Activated naive CD8-positive, alpha-beta T cell treated with anti-CD3 and anti-CD28 coated beads, Interleukin-2, amount 50 U/mL, for 24 hours (primary cell): ENCODE measurements around the gene NUP88.

Experiments used
- ATAC-seq: fragments of 150-1000 bp; cut with Tn5 transposase; one replicate; pipeline ENCODE4 v1.10.0; 2021
- DNase-seq: peaks from one replicate; pipeline ENCODE4 v3.0.0; 2021
- H3K27ac Mint-ChIP-seq: one replicate; pipeline ENCODE4 v1.8.0; 2021; ENCODE audit warnings: mild to moderate bottlenecking, mixed read lengths
- H3K27me3 Mint-ChIP-seq: one replicate; pipeline ENCODE4 v1.8.0; 2021; ENCODE audit warnings: mixed read lengths
- H3K36me3 Mint-ChIP-seq: one replicate; pipeline ENCODE4 v1.8.0; 2021; ENCODE audit warnings: low read depth, mixed read lengths
- H3K4me1 Mint-ChIP-seq: one replicate; pipeline ENCODE4 v1.8.0; 2021; ENCODE audit warnings: mixed read lengths
- H3K4me3 Mint-ChIP-seq: one replicate; pipeline ENCODE4 v1.8.0; 2021; ENCODE audit warnings: mild to moderate bottlenecking, moderate library complexity, mixed read lengths
- H3K9me3 Mint-ChIP-seq: one replicate; pipeline ENCODE4 v1.8.0; 2021; ENCODE audit warnings: mixed read lengths

NUP88 gene

DNA sequence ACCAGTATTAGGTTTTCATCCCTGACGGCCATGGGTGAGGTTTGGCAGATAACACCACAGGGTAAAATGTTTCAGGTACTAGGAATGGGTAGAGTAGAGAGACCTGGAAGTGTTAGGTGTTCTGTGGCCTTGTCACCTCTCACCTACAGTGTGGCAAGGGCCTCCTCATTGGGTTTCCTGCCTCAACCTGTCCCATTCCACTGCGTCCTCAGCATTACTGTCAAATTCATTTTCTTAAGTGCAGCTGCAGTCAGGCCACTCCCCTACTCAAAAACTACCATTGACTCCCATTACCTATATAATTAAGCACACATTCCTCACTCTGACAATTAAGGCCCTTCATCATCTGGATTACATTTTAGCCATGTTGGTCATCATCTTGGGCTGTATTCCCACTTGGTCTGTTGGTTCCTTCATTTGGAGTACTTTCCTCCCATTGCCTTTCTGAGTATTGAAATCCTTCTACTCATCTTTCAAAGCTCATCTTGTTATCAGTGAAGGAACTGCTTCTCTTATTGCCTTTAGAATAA lies 64.5 kb downstream of the NUP88 start:
- H3K27ac Mint-ChIP-seq, result no peak overlapping the region
- no peak overlapping the region for H3K4me3 Mint-ChIP-seq
- H3K4me1 Mint-ChIP-seq, result no peaks in the 10 kb centered on the region
- ATAC-seq (no peak), DNase-seq (no peak)
- H3K36me3 Mint-ChIP-seq, result peaks cover 52% of the 10 kb centered on the region
- no peaks in the 10 kb centered on the region for H3K27me3 Mint-ChIP-seq
- H3K9me3 Mint-ChIP-seq, result no peaks in the 10 kb centered on the region

DNA sequence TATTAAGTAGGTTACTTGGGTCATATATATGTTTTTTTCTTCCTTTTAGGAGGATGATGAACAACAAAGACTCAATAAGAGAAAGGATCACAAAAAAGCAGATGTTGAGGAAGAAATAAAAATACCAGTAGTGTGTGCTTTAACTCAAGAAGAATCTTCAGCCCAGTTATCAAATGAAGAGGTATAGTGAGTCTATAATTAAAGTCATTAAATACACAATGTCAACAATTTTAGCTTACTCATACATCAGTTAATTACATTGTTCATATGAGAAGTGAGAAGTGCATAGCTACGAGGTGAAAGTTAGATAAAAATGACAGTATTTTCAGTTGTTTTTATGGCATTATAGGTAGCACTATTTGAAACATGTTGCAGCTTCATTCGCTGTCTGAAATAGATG lies 65.2 kb downstream of the NUP88 start:
- Mint-ChIP-seq H3K9me3 (no peaks in the 10 kb centered on the region), H3K4me1 (no peaks in the 10 kb centered on the region), H3K36me3 (peaks cover 50% of the 10 kb centered on the region), H3K27me3 (no peaks in the 10 kb centered on the region), H3K27ac (no peak overlapping the region), H3K4me3 (no peak overlapping the region)
- DNase-seq (no peak), ATAC-seq (no peak)

DNA sequence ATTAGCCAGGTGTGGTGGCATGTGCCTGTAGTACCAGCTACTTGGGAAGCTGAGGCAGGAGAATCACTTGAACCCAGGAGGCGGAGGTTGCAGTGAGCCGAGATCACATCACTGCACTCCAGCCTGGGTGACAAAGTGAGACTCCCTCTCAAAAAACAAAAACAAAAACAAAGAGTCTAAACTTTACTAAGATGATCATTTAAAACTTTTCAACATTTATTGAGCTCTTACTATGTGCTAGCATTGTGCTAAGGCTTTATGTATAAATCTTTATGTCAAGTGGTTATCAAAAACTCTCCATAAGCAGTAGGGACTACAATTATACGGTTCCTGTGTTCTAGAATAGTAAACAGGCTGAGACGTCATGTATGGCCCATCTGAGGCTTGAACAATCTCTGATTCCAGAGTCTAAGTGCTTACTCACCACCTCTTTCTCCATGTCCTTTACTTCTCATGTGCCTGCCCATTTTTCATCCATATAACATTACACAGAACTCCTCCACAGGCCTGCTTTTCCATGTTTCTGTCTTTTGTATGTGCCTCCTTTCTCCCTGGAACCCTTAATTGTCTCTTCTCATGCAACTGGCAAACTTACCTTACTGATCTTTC lies 66.7 kb downstream of the NUP88 start:
- ATAC-seq (no peak), DNase-seq (no peak)
- Mint-ChIP-seq H3K27ac (no peak overlapping the region), H3K4me1 (no peaks in the 10 kb centered on the region), H3K9me3 (no peaks in the 10 kb centered on the region), H3K36me3 (peaks cover 53% of the 10 kb centered on the region), H3K27me3 (no peaks in the 10 kb centered on the region), H3K4me3 (no peak overlapping the region)

DNA sequence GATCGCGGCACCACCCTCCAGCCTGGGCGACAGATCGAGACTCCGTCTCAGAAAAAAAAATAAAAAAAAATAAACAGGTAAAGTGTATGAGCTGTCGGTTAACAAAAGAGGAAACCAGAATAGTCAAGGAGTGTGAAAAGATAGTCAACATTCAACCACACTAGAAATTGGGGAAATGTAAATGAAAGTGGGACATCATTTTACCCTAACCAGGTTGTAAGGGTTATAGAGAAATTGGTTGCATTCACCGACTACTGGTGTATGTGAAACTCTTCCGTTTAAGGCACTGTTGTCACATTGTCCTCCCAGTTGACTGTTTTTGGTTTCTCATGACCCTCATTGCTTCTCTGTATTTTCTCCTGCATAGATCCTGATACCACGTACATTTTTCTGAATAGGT lies 74.5 kb downstream of the NUP88 start:
- DNase-seq, result no peak
- Mint-ChIP-seq H3K4me3 (no peak overlapping the region), H3K4me1 (no peaks in the 10 kb centered on the region), H3K36me3 (peaks cover 20% of the 10 kb centered on the region), H3K9me3 (no peaks in the 10 kb centered on the region), H3K27ac (no peak overlapping the region), H3K27me3 (no peaks in the 10 kb centered on the region)
- no peak for ATAC-seq
